HG02623 (cell line): Measurements from ENCODE around the gene ING5.

ENCODE experiments used
- ATAC-seq: cut with Tn5 transposase; IDR thresholded peaks from one replicate; pipeline ENCODE4 v1.9.1; 2021; ENCODE audit warnings: moderate library complexity; ENCODE audit not compliant: unreplicated experiment

Gene ING5

DNA sequence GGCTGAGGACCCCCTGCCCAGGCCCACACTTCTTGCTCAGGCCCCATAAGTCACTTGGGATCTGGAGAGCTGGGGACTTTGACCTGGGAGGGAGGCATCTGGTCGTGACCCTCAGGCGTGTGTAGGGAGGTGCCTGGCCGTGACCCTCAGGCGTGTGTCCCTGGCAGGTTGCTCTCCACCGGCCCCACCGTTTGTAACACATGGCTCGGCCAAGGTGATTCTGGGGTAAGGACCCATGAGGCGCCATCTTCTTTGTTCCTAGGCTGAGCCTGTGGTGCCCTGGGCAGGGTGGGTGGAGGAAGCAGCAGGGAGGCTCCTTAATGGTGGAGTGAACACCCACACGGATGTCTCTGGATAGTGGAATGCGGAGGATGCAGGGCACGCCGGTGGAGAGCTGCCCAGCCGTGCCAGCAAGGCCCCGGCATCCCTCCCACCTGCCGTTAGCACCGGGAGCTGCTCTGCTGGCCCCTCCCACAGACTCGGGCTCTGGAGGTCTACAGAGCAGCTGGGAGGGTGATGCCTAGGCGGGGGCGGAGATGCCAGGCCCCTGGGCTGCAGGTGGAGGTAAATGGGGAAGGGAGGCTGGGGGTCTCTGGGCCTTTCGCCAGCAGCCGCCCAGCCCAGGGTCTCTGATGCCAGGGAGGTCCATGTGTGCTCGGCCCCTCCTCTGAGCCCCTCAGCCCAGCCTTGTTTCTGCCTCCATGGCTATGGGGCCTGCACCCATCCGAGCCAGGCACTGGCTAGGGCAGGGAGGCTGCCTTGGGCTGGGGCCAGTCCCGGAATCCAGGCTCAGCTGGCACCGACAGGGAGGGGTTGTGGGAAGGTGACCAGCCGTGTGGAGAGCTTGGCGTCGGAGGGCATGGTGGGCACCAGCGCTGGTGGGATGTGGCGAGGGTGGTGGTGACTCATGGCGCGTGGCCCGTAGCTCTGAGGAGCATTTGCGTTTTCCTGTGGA is 73.7 kb downstream of the ING5 start:
- ATAC-seq = no peak

DNA sequence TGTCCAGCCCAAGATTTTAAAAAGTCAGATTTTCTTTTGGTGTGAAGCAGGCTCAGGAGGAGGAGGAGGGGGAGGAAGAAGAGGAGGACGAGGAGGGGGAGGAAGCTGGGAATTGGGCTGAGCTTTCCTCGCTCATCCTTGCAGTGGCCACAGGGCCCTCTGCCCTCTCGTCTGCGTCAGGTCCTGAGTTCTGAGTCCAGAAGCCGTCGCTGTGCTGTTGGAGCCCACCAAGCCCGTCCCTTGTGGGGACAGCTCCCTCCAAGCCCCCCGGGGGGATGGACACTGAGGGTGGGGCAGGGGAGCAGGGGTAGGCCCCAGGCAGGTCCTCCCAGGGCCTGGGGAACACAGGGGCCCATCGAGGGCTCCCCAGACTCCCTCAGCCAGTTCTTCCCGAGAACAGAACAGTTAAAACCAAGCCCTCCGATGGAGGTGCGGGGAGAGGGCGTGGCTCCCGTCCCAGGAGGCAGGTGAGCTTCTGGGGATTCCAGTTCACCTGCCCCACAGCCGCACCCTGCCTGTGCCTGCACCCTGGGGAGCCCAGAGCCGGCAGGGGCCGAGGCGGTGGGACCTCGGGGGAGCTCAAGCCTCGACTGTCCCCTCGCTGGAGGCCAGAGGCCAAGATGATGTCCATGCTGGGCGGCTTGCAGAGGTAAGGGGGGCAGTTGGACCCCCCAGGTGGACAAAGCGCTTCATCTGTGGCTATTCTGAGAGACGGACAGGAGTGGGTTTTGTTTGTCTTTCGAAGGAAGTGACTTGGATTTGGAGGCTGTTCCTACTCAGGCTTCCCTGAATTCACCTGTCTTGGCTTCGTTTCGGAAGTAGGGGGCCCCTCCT is 74.7 kb downstream of the ING5 start, which contains the start of gene GAL3ST2:
Gene GAL3ST2, plus strand, starts transcription at position 487 of the 834 bp plus-strand sequence. Its CDS starts 134 bp downstream, at position 621.
- no peak for ATAC-seq

DNA sequence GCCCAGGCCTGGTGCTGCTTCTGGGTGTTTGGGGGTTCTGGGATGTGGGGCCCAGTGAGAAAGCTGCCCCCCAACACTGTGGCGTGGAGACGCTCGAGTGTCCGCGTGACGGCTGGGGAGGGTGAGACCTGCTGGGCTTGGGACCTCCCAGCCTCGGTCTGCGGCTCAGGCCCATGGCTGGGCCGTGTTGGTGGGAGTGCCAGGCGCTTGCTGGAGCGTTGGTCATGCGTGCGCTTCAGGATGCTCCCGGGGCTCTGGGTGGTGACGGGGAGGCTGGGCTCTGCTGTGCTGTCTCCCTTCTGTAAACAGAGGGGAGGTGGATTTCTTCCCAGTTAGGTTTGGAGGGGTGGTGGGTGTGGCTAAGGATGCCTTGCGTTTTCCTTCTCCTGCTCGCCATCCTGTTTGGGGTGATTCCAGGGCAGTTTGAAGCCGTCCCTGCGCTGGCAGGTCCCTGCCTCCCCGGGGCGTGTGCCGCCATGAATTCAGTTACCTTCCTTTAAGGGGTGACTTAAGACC is 75.4 kb downstream of the ING5 start:
- ATAC-seq = no peak

DNA sequence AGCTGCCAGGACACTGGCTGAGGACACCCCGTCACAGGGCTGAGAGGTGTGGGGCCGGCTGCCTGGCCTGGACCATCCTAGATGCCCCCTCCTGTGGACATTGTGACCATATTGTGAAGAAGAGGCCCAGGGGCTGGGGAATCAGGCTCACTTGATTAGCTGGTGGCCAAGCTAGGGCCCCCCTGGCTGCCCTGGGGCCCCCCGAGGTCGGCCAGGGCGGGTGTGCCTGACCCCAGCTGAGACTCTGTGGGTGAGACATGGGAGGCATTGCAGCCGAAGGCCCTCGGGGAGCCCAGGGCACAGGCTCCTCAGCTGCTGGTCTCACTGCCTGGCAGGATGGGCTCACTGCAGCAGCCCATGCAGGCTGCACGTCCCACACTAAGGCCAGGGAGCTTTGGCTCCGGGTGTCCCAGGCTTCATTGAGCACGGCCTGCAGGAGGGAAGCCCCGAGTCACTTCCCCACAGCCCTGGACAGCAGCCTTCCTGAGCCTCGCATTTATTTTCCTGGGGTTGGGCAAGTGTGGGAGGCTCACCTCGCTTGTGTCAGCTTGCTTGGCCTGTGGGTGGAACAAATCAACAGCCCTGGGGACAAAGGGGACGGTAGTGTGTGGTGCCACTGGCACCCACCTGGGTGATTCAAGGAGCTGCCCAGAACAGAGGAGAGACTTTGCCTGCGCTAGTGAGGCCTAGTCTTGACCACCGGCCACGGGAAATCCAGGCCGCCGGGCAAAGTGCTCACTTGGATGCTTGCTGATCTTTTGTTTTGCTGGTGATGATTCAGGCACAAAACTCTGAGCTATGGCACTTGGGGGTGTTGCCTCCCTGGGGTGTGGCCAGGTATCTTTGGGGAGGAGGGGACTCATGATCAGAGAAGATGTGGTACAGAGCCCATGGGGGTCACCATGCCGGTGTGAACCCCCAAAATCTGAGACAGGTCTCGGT is 76.1 kb downstream of the ING5 start:
- no peak for ATAC-seq
